HG03097 (cell line): ENCODE data around the gene BZW2.

Experiments
- ATAC-seq: cut with Tn5 transposase; IDR thresholded peaks from one replicate; pipeline ENCODE4 v1.9.1; 2021; ENCODE audit not compliant: unreplicated experiment, low FRiP score

Gene BZW2

DNA sequence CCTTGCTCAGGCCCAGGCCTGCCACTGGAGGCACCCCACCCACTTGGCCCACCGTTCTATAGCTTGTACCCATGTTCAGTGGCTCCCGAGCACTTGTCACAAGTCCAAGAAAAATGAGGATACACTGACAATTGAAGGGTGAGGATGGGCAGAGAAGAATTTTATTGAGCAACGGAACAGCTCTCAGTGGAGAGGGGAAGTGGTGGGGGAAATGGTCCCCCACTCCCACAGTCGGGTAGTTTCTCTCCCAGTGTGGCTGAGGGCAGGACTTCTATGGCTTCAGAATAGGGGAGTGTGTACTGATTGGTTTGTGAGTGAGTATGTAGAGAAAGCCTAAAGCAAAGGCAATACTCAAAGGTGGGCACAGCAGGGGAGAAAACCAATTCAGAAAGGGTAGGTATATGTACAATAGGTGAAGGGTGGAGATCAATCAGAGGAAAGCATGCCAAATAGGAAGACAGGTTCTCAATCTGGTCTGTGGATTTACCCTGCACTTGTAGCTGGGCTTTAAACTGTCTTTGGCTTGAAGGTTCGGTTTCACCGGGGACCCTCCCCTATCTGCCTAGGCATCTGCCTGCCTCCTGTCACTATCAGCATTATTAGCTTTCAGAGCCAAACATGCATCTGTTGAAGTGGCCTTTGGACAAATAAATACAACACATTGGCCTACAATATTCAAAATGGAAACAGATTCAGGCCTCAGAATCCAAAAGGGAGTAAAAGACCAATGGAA is 98.7 kb downstream of the BZW2 start:
- ATAC-seq: no peak

DNA sequence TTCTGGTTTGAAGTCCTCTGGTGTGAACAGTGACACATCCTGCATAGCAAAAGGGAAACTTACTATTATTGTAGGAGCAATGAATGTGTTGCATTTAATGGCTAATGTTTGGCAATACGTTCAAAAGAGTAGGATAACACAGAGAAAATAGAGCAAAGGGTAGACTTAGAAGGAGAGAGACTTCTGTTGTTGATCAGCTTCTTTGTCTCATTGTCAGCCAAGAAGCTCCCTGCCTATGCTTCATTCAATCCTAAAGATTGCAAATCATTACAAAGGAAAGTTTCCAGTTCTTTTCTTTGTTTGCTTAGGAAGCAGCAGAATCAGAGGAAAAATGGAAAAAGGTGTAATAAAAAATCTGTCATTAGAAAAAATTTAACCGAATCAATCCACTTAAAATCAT is 99.7 kb downstream of the BZW2 start:
- ATAC-seq: no peak

DNA sequence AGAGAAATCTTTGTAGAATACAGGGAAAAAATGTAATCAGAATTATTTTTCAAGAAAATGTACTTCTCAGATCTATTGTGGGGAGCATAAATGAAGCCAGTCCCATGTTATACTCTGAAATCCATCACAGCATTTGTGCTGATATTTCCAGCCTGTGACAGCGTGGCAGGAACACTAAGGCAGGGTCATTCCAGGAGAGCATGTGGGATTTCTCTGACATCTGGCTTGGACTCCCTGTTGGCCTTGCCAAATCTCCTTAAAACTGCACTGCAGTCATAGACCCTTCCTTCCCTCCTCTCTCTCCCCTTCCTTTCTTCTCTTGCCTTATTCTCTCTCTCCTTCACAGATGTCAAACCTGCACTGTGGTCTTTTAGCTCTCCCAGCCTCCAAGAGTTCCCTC is 101.1 kb downstream of the BZW2 start:
- no peak for ATAC-seq

DNA sequence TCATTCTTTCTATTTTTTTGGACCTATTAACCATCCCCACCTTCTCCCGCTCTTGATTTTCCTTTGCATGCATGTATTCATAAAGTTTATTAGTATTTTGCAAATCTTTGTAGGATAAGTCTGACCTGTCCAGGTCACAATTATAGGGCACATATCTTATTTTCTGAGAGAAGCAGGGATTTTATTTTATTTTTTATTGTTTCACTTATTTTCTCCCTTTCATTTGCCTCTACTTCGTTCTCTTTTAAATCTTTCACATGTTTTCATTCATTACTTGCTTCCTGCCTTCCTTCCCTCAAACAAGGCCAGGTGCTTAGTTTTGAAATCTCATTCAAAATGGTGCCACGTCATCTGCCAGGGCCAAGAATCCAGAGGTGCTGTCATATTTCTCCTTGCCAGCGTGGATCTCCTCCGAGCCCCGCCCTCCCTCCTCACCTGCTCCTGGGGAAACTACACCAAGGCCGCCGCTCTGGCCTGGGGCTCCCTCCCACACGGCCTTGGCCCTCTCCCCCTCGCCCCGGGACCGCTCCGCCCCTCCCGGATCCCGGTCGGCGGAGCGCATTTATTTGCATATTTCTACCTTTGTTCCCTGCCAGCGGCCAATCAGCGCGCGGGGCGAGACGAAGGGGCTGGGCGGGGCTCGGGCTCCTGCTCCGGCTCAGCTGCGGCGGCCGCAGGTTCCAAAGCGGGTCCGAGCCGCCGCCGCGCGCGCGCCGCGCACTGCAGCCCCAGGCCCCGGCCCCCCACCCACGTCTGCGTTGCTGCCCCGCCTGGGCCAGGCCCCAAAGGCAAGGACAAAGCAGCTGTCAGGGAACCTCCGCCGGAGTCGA is 107.3 kb downstream of the BZW2 start, which contains the start of gene TSPAN13:
TSPAN13 (plus strand) TSS at position 654 of the 830 bp plus-strand sequence. CDS start 213 bp downstream, outside the sequence.
- ATAC-seq: no peak

DNA sequence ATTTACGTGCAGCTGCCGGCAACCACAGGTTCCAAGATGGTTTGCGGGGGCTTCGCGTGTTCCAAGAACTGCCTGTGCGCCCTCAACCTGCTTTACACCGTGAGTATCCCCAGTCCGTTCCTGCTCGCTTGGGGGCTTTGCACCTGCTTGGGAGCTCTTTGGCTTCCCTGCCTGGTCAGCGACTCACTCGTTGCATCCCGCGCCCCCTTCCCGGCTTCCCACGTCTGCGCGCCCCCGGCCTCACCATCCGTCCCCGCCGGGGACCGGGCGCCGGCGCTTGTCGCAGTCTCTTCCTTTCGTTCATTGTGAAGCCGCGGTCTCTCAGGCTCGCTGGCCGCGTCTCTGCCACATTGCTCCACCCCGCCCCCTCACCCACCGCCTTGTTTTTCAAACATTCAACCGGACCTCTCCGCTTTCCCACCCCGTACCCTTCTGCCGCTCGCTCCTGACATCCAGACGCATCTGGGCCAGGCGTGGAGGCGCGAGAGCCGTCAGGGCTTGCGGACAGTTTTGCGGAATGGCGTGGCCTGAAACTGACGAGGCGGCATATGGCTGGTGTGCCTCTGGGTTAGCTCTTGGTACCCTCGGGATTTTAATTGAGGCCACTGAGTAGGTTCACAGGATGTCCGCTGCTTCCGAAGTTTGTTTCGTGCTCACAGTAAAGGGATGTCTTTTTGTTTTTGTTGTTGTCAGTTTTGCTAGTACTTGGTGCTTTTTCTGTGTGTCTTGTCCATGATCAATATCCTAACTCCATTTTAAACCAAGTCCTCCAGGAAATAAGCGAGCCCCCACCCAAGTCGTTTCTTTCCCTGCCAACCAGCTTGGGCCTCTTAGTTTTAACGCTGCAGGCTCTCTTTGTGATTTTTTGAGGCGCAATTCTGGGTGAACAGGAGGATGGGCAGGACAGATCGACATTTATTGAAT is 108.2 kb downstream of the BZW2 start:
- no peak for ATAC-seq

DNA sequence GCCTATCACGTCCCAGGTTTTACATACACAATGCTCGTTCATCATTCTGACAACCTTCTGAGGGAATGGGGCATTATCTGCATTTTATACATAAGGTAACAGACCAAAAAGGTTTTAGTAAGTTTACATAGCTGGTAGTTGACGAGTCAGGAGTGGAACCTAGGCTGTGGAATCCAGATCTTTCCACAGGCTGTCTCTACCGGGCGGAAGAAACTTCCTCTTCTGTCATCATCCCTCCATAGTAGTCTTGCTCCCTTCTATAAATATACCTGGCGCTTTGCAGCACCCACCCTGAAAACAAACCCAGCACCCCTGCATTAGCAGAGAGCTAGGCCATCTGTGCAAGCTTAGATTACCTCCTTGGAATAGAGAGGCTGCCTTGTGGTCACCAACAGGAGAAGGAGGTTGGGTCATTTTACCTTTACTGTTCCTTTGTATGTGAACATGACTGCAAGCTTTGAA is 108.9 kb downstream of the BZW2 start:
- ATAC-seq: no peak

DNA sequence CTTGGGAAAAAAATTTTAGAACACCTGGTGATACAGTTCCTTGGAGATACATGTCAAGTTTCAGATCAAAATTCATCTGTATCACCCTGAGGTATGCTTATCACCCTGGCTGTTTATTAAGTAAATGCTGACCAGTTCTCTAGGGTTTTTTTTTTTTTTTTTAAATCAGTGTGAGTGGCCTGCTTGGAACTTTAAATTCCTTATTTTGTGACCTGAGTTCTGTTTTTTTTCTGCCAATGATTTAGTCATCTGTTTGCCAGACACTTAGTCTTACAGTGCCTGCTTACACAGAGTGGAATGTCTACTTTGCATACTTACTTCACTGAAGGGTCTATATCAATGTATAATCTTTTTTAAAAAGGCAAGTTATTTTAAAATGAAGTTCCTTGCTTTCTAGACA is 109.4 kb downstream of the BZW2 start:
- no peak for ATAC-seq
